ENCODE results near the gene SLC35F1.

SLC35F1 gene

GRCh38 chr6:118197539-118197938 lies 290.5 kb downstream of the SLC35F1 start:
- no peak overlapping the region for H3K27ac ChIP-seq (ENCODE audit: low read depth, low read length)
- H3K27me3 ChIP-seq (ENCODE audit: control insufficient read depth, insufficient read depth, low read length), result no peaks in the 10 kb centered on the region
- H3K36me3 ChIP-seq (ENCODE audit: control insufficient read depth, insufficient read depth, low read length), result no peaks in the 10 kb centered on the region
- no peaks in the 10 kb centered on the region for H3K4me1 ChIP-seq (ENCODE audit: control insufficient read depth, insufficient read depth, low read length)
- H3K9ac ChIP-seq (ENCODE audit: low read length), result no peak overlapping the region
- H3K4me3 ChIP-seq (ENCODE audit: low read length), result no peak overlapping the region

GRCh38 chr6:118198746-118199145 lies 291.7 kb downstream of the SLC35F1 start:
- H3K4me1 ChIP-seq (ENCODE audit: control insufficient read depth, insufficient read depth, low read length), result no peaks in the 10 kb centered on the region
- H3K9ac ChIP-seq (ENCODE audit: low read length), result no peak overlapping the region

GRCh38 chr6:118200160-118200559 lies 293.1 kb downstream of the SLC35F1 start:
- no peak overlapping the region for H3K27ac ChIP-seq (ENCODE audit: low read depth, low read length)
- H3K4me1 ChIP-seq (ENCODE audit: control insufficient read depth, insufficient read depth, low read length), result no peaks in the 10 kb centered on the region
- H3K36me3 ChIP-seq (ENCODE audit: control insufficient read depth, insufficient read depth, low read length), result no peaks in the 10 kb centered on the region
- no peak overlapping the region for H3K4me3 ChIP-seq (ENCODE audit: low read length)
- H3K27me3 ChIP-seq (ENCODE audit: control insufficient read depth, insufficient read depth, low read length), result no peaks in the 10 kb centered on the region
- no peak overlapping the region for H3K9ac ChIP-seq (ENCODE audit: low read length)

More at GRCh38 chr6:118198746-118199145, 291.7 kb downstream of the SLC35F1 start:
- H3K4me3 ChIP-seq (ENCODE audit: low read length), result no peak overlapping the region
- no peaks in the 10 kb centered on the region for H3K36me3 ChIP-seq (ENCODE audit: control insufficient read depth, insufficient read depth, low read length)
- H3K27ac ChIP-seq (ENCODE audit: low read depth, low read length), result no peak overlapping the region
- H3K27me3 ChIP-seq (ENCODE audit: control insufficient read depth, insufficient read depth, low read length), result no peaks in the 10 kb centered on the region

DNA sequence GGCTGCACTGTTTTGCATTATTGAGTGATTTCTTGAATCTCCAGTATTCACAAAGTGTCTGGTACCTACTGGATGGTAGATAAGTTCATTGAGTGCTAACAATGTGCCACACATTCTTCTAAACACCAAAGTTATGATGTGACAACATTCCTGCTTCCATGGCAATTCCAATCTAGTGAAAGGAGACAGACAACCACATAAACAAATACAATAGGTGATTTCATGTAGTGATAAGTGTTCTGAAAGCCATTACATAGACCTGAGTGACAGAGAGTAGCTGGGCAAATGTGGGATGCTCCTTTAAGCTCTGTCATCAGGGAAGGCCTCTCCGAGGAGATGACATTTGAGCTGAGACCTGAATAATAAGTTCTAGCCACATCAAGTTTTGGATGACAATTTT lies 295.5 kb downstream of the SLC35F1 start:
- Histone ChIP-seq H3K4me3 (ENCODE audit: low read length) (no peak overlapping the region), H3K27me3 (ENCODE audit: control insufficient read depth, insufficient read depth, low read length) (no peaks in the 10 kb centered on the region), H3K9ac (ENCODE audit: low read length) (no peak overlapping the region), H3K36me3 (ENCODE audit: control insufficient read depth, insufficient read depth, low read length) (no peaks in the 10 kb centered on the region), H3K4me1 (ENCODE audit: control insufficient read depth, insufficient read depth, low read length) (no peaks in the 10 kb centered on the region), H3K27ac (ENCODE audit: low read depth, low read length) (no peak overlapping the region)

DNA sequence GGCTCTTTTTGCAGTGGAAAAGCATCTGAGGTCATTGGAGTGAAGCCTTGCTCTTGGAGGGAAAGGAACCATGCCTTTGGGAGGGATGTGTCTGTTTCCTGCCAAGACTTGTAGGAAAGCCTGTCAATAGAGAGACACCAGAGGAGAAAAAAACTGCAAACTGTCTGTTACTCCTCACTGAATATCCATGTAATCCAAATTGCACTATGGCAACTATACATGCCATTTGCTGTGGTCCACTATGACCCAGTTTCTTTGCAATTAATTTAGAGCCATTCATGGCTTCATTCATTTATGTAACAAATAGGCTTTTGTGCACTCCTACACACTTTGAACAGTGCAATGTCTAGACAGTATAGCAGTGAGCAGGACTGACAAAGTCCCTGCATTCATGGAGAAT lies 296.5 kb downstream of the SLC35F1 start:
- H3K27me3 ChIP-seq (ENCODE audit: control insufficient read depth, insufficient read depth, low read length), result no peaks in the 10 kb centered on the region
- H3K36me3 ChIP-seq (ENCODE audit: control insufficient read depth, insufficient read depth, low read length), result no peaks in the 10 kb centered on the region
- H3K4me3 ChIP-seq (ENCODE audit: low read length), result no peak overlapping the region
- H3K9ac ChIP-seq (ENCODE audit: low read length), result no peak overlapping the region
- no peak overlapping the region for H3K27ac ChIP-seq (ENCODE audit: low read depth, low read length)
- H3K4me1 ChIP-seq (ENCODE audit: control insufficient read depth, insufficient read depth, low read length), result no peaks in the 10 kb centered on the region

GRCh38 chr6:118206221-118206620 lies 299.2 kb downstream of the SLC35F1 start:
- Histone ChIP-seq H3K9ac (ENCODE audit: low read length) (no peak overlapping the region), H3K36me3 (ENCODE audit: control insufficient read depth, insufficient read depth, low read length) (no peaks in the 10 kb centered on the region), H3K4me3 (ENCODE audit: low read length) (no peak overlapping the region), H3K27me3 (ENCODE audit: control insufficient read depth, insufficient read depth, low read length) (no peaks in the 10 kb centered on the region), H3K4me1 (ENCODE audit: control insufficient read depth, insufficient read depth, low read length) (no peaks in the 10 kb centered on the region), H3K27ac (ENCODE audit: low read depth, low read length) (no peak overlapping the region)

- H3K27ac ChIP-seq (ENCODE audit: low read depth, low read length), result no peak overlapping the region
- no peak overlapping the region for H3K4me3 ChIP-seq (ENCODE audit: low read length)
- H3K27me3 ChIP-seq (ENCODE audit: control insufficient read depth, insufficient read depth, low read length), result no peaks in the 10 kb centered on the region
- no peaks in the 10 kb centered on the region for H3K36me3 ChIP-seq (ENCODE audit: control insufficient read depth, insufficient read depth, low read length)
- H3K9ac ChIP-seq (ENCODE audit: low read length), result no peak overlapping the region
- no peaks in the 10 kb centered on the region for H3K4me1 ChIP-seq (ENCODE audit: control insufficient read depth, insufficient read depth, low read length)
Measured at GRCh38 chr6:118207947-118208346, 300.9 kb downstream of the SLC35F1 start.

GRCh38 chr6:118212451-118213173 lies 305.5 kb downstream of the SLC35F1 start:
- no peaks in the 10 kb centered on the region for H3K27me3 ChIP-seq (ENCODE audit: control insufficient read depth, insufficient read depth, low read length)

DNA sequence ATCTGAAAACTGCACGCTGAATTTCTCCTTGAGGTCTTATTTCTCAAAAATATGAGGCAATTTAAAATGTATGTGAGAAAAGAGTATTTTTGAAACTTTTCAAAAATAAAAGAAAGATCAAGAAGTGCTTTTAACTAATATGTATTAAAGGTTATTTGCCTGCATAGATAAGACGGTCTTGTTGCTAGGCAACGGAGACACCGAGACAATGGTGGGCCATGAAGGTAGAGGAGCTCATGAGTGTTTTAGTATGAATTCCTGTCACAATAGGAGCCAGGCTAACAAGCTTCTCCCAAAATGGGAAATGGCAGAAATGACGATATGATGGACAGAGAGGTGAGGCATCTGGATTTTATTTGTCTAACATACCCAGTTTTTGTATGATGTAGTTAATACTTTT lies 308.2 kb downstream of the SLC35F1 start:
- no peaks in the 10 kb centered on the region for H3K4me1 ChIP-seq (ENCODE audit: control insufficient read depth, insufficient read depth, low read length)
- no peaks in the 10 kb centered on the region for H3K27me3 ChIP-seq (ENCODE audit: control insufficient read depth, insufficient read depth, low read length)
- no peak overlapping the region for H3K9ac ChIP-seq (ENCODE audit: low read length)
- H3K36me3 ChIP-seq (ENCODE audit: control insufficient read depth, insufficient read depth, low read length), result no peaks in the 10 kb centered on the region
- H3K27ac ChIP-seq (ENCODE audit: low read depth, low read length), result no peak overlapping the region
- no peak overlapping the region for H3K4me3 ChIP-seq (ENCODE audit: low read length)

More at GRCh38 chr6:118212451-118213173, 305.5 kb downstream of the SLC35F1 start:
- H3K4me3 ChIP-seq (ENCODE audit: low read length), result no peak overlapping the region
- no peaks in the 10 kb centered on the region for H3K4me1 ChIP-seq (ENCODE audit: control insufficient read depth, insufficient read depth, low read length)
- no peak overlapping the region for H3K27ac ChIP-seq (ENCODE audit: low read depth, low read length)
- no peak overlapping the region for H3K9ac ChIP-seq (ENCODE audit: low read length)
- H3K36me3 ChIP-seq (ENCODE audit: control insufficient read depth, insufficient read depth, low read length), result no peaks in the 10 kb centered on the region

DNA sequence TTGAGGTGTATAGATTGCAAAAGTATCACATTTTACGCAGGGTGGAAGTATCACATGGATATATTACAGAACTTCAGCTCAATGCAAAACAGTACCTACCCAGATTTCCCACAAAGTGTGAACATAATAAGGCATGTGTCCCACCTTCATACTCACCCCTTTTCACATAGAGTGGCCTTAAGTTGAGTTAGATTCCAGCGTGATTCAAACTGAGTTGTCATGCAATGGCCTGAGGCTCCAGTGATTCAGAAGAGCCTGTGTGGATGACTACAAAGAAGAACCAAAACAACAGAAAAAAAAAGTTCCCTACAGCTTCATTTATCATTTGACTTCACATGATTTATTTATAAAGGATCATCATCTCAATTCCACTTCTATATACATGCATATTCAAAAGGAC lies 309.7 kb downstream of the SLC35F1 start:
- H3K36me3 ChIP-seq (ENCODE audit: control insufficient read depth, insufficient read depth, low read length), result no peaks in the 10 kb centered on the region
- H3K27me3 ChIP-seq (ENCODE audit: control insufficient read depth, insufficient read depth, low read length), result no peaks in the 10 kb centered on the region
- no peak overlapping the region for H3K27ac ChIP-seq (ENCODE audit: low read depth, low read length)
- no peak overlapping the region for H3K9ac ChIP-seq (ENCODE audit: low read length)
- no peaks in the 10 kb centered on the region for H3K4me1 ChIP-seq (ENCODE audit: control insufficient read depth, insufficient read depth, low read length)
- no peak overlapping the region for H3K4me3 ChIP-seq (ENCODE audit: low read length)

DNA sequence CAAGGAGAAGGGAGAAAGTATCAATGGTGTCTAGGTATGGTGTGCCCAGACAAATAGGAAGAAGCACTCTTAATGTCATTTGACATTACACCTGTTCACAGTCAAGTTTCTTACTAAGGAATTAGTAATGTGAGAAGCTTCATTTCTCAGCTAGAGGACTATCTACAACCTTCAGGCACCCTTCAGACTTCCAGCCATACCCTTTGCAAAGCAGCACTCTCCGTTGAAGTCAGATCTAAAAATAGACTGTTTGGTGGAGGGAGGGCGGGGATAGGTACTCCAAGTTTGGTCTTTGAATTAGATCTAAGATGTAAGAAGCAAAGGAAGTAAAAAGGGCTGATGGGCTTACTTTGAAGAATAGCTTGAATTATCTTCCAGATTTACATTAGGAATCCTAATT lies 311.1 kb downstream of the SLC35F1 start:
- Histone ChIP-seq H3K9ac (ENCODE audit: low read length) (no peak overlapping the region), H3K27me3 (ENCODE audit: control insufficient read depth, insufficient read depth, low read length) (no peaks in the 10 kb centered on the region), H3K36me3 (ENCODE audit: control insufficient read depth, insufficient read depth, low read length) (no peaks in the 10 kb centered on the region), H3K4me3 (ENCODE audit: low read length) (no peak overlapping the region), H3K4me1 (ENCODE audit: control insufficient read depth, insufficient read depth, low read length) (no peaks in the 10 kb centered on the region), H3K27ac (ENCODE audit: low read depth, low read length) (no peak overlapping the region)

GRCh38 chr6:118220429-118221128 lies 313.5 kb downstream of the SLC35F1 start:
- Histone ChIP-seq H3K4me3 (ENCODE audit: low read length) (no peak overlapping the region), H3K27me3 (ENCODE audit: control insufficient read depth, insufficient read depth, low read length) (no peaks in the 10 kb centered on the region), H3K9ac (ENCODE audit: low read length) (no peak overlapping the region), H3K27ac (ENCODE audit: low read depth, low read length) (no peak overlapping the region), H3K36me3 (ENCODE audit: control insufficient read depth, insufficient read depth, low read length) (no peaks in the 10 kb centered on the region), H3K4me1 (ENCODE audit: control insufficient read depth, insufficient read depth, low read length) (no peaks in the 10 kb centered on the region)

- Histone ChIP-seq H3K36me3 (ENCODE audit: control insufficient read depth, insufficient read depth, low read length) (no peaks in the 10 kb centered on the region), H3K4me1 (ENCODE audit: control insufficient read depth, insufficient read depth, low read length) (no peaks in the 10 kb centered on the region), H3K4me3 (ENCODE audit: low read length) (no peak overlapping the region), H3K27ac (ENCODE audit: low read depth, low read length) (no peak overlapping the region), H3K9ac (ENCODE audit: low read length) (no peak overlapping the region), H3K27me3 (ENCODE audit: control insufficient read depth, insufficient read depth, low read length) (no peaks in the 10 kb centered on the region)
Measured at GRCh38 chr6:118223316-118223715, 316.3 kb downstream of the SLC35F1 start.
